Panc1 (cell line): ENCODE data around the gene FAF2. TPM values are rescaled to one million over a fixed set of nuclear protein-coding genes. Genes with fewer than 3 reads are reported as not detected.

Source experiments
- ATAC-seq: fragments of 200-7000 bp; cut with Tn5 transposase; 2 replicates; pipeline ENCODE4 v1.9.1; 2020; ENCODE audit warnings: mild to moderate bottlenecking, moderate library complexity
- BruUV-seq: library from RNA; stranded (reverse); fragments of 400-500 nt; replicated peaks from 2 replicates; lab custom pipeline; 2021; lab: Mats Ljungman, UMichigan
- CTCF ChIA-PET: fragments of 300-600 bp; sonication (Branson Sonifier 250); formaldehyde crosslinking; loops from one replicate; lab custom pipeline; 2022; ENCODE audit warnings: antibody characterized with exemption; lab: Charles Lee
- POLR2A ChIA-PET: fragments of 300-600 bp; sonication (Branson Sonifier 250); formaldehyde crosslinking; loops from one replicate; lab custom pipeline; 2022; ENCODE audit warnings: antibody characterized with exemption; lab: Charles Lee
- DNase-seq: peaks from one replicate; pipeline ENCODE4 v3.0.0-alpha.2; 2010; ENCODE audit warnings: low read depth, low spot score
- H3K27ac ChIP-seq: 2 replicates; pipeline ENCODE4 v1.5.1; 2011; ENCODE audit warnings: mild to moderate bottlenecking, low read length, inconsistent platforms
- H3K27me3 ChIP-seq: fragments of 200-500 bp; sonication (Bioruptor generic); 2 replicates; pipeline ENCODE4 v1.6.0; 2014; ENCODE audit warnings: low read length, inconsistent platforms; ENCODE audit not compliant: control insufficient read depth, insufficient read depth
- H3K36me3 ChIP-seq: fragments of 200-500 bp; sonication (Bioruptor generic); 2 replicates; pipeline ENCODE4 v1.5.1; 2014; ENCODE audit warnings: inconsistent platforms, mild to moderate bottlenecking, low read length, moderate library complexity; ENCODE audit not compliant: control insufficient read depth, insufficient read depth
- H3K4me1 ChIP-seq: 2 replicates; pipeline ENCODE4 v1.5.1; 2011; ENCODE audit warnings: inconsistent platforms, mild to moderate bottlenecking, low read length, moderate library complexity; ENCODE audit not compliant: control insufficient read depth, insufficient read depth
- H3K4me3 ChIP-seq, 2 experiments: 2 replicates each; pipeline ENCODE4 v1.5.1; 2011 to 2012; ENCODE audit warnings: low read depth in 2 of 2, low read length in 2 of 2, mild to moderate bottlenecking in 2 of 2, inconsistent platforms in 1 of 2, moderate library complexity in 1 of 2
- H3K9me3 ChIP-seq: fragments of 200-500 bp; sonication (Bioruptor generic); 2 replicates; pipeline ENCODE4 v1.5.1; 2014; ENCODE audit warnings: low read depth, mild to moderate bottlenecking, inconsistent platforms, low read length, moderate library complexity; ENCODE audit not compliant: control insufficient read depth, insufficient read depth
- CTCF ChIP-seq: fragments of 450-650 bp; IDR thresholded peaks from 2 replicates; pipeline ENCODE4 v1.5.1; 2017; ENCODE audit warnings: mild to moderate bottlenecking
- POLR2AphosphoS5 ChIP-seq: IDR thresholded peaks from 2 replicates; pipeline ENCODE4 v1.6.1; 2012; ENCODE audit warnings: mild to moderate bottlenecking, low read depth, low read length, moderate library complexity
- REST ChIP-seq, 2 experiments: IDR thresholded peaks; 2 replicates each; pipeline ENCODE4 v1.6.1; 2011 to 2012; ENCODE audit warnings: low read depth in 2 of 2, control low read depth in 1 of 2, low read length in 1 of 2, mild to moderate bottlenecking in 1 of 2, moderate library complexity in 1 of 2; ENCODE audit not compliant: insufficient read depth in 1 of 2
- SIN3A ChIP-seq: IDR thresholded peaks from 2 replicates; pipeline ENCODE4 v1.6.1; 2012; ENCODE audit warnings: low read depth, mild to moderate bottlenecking, low read length, moderate library complexity, borderline replicate concordance; ENCODE audit not compliant: insufficient read depth
- TCF7L2 ChIP-seq: IDR thresholded peaks from 2 replicates; pipeline ENCODE4 v1.6.1; 2011; ENCODE audit warnings: mild to moderate bottlenecking, low read depth, low read length, inconsistent platforms
- in situ Hi-C: cut with HindIII; loops from 2 replicates; pipeline ENCODE4 v1.10.0; 2016; ENCODE audit warnings: low sequenced_read_pairs, low pct_unique_long_range_greater_than_20kb
- intact Hi-C: fragments of 100-400 bp; cut with micrococcal nuclease; formaldehyde crosslinking; loops from one replicate; pipeline ENCODE4 v1.10.0; 2022; ENCODE audit not compliant: unreplicated experiment
- total RNA-seq: library from RNA; stranded (reverse); gene quantifications from one replicate; pipeline ENCODE4 v1.2.1, GENCODE V29; 2021; ENCODE audit not compliant: unreplicated experiment

FAF2 gene
- total RNA-seq, 1 experiment from 2014 or later: 86.6 TPM

DNA sequence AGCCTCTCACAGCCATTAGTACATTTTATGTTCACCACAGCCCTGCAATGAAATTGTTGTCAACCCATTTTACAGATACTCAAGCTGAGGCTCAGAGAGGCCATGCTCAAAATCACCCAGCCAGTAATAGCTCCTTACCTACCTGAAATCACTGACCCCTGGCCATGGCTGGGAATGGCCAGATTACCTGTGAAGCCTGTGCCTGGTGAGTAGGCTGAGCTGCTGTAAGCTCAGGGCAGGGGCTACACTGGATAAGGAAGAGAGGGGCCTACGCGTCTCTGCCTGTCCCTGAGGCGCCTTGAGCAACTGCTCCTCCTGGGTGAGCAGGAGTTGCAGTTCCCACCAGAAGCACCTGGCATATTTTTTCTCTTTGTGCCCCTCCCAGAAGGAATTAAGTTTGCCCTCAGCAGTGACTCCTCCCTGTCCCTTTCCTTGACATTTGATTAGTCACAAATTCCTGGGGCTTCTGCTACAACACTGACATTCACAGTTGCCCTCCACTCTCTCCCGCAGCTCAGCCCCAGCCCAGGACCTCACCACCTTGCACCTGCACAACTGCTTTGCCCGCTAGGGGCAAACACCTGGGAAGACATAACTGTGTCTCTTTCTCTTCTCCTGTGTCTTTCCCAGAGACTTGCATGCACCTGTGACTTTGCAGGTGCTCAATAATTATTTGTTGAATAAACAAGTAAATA is 37.6 kb upstream of the FAF2 start:
- H3K4me3 ChIP-seq: no peak overlapping the region
- ATAC-seq (no peak), DNase-seq (no peak)
- intact Hi-C loops (loop anchor here (10.0 kb wide), 1 partner anchor 84 kb away; no protein-coding TSS in a partner anchor), in situ Hi-C loops (no loop called here)
- no peak for TF ChIP-seq CTCF
- TF ChIP-seq TCF7L2: no peak
- no peak for TF ChIP-seq POLR2AphosphoS5
- no peak for TF ChIP-seq REST (IDR thresholded peaks at IDR 0.05; ENCODE audit: insufficient read depth in 1 of 2, low read depth in 2 of 2, low read length in 1 of 2)
- no peak for TF ChIP-seq SIN3A
- no TSS peak for BruUV-seq
- ChIA-PET POLR2A (no interaction called here), CTCF (interaction anchor here (0.7 to 1.2 kb wide), 2 partner anchors 37 to 189 kb away, joined by 3 to 4 read pairs; no protein-coding TSS in a partner anchor)
- H3K9me3 ChIP-seq: no peaks in the 10 kb centered on the region
- peaks cover 9% of the 10 kb centered on the region; the same call in 1 of the 2 replicates for H3K4me1 ChIP-seq
- no peaks in the 10 kb centered on the region for H3K27me3 ChIP-seq
- no peak overlapping the region for H3K27ac ChIP-seq
- no peaks in the 10 kb centered on the region for H3K36me3 ChIP-seq

- intact Hi-C loops: loop anchor here (10.0 kb wide), 1 partner anchor 82 kb away; no protein-coding TSS in a partner anchor
- no peak overlapping the region for H3K27ac ChIP-seq
- no peak overlapping the region for H3K4me3 ChIP-seq
- H3K4me1 ChIP-seq: peaks cover 16% of the 10 kb centered on the region; the same call in 1 of the 2 replicates
- no peaks in the 10 kb centered on the region for H3K36me3 ChIP-seq
- TF ChIP-seq SIN3A (no peak), TCF7L2 (no peak), REST (IDR thresholded peaks at IDR 0.05; ENCODE audit: insufficient read depth in 1 of 2, low read depth in 2 of 2, low read length in 1 of 2) (no peak), CTCF (no peak), POLR2AphosphoS5 (no peak)
- DNase-seq (no peak), ATAC-seq (no peak)
- no peaks in the 10 kb centered on the region for H3K9me3 ChIP-seq
- ChIA-PET POLR2A (no interaction called here), CTCF (no interaction called here)
- no TSS peak for BruUV-seq
- in situ Hi-C loops: no loop called here
- no peaks in the 10 kb centered on the region for H3K27me3 ChIP-seq
These were observed 35.5 kb upstream of the FAF2 start for GRCh38 chr5:176412517-176413254.
